HepG2 (cell line): ENCODE measurements around the gene RASA3.

Source experiments
- BORCS8-MEF2B ChIP-seq: sonication (generic); formaldehyde crosslinking; IDR thresholded peaks from 2 replicates; pipeline ENCODE4 v1.8.0; 2022; ENCODE audit warnings: mild to moderate bottlenecking, missing genetic modification reagents
- NR2C2 ChIP-seq: sonication (generic); formaldehyde crosslinking; IDR thresholded peaks from 2 replicates; pipeline ENCODE4 v1.4.0; 2020; ENCODE audit warnings: missing genetic modification reagents, mild to moderate bottlenecking, moderate library complexity, borderline replicate concordance
- TCF12 ChIP-seq, 2 experiments: fragments of 450-650 bp in 1 of 2; sonication (generic) in 1 of 2; formaldehyde crosslinking in 1 of 2; IDR thresholded peaks; 2 replicates each; pipeline versions ENCODE4 v1.6.1 to v1.8.0; 2017 to 2022; ENCODE audit warnings: antibody characterized with exemption in 1 of 2, mild to moderate bottlenecking in 1 of 2, missing genetic modification reagents in 1 of 2, moderate library complexity in 1 of 2

GRCh38 chr13:114007566-114007965, 124.9 kb downstream of the RASA3 start:
- TF ChIP-seq BORCS8-MEF2B (CRISPR knock-in tag) (no peak), NR2C2 (CRISPR knock-in tag) (no peak), TCF12 (IDR thresholded peaks at IDR 0.05) (no peak), TCF12 (CRISPR knock-in tag; IDR thresholded peaks at IDR 0.05) (no peak)
